Endothelial cell of umbilical vein (primary cell): ENCODE data around the gene ALOX5. TPM values are rescaled to one million over a fixed set of nuclear protein-coding genes. Genes with fewer than 3 reads are reported as not detected.

Experiments used
- BruUV-seq: library from RNA; stranded (reverse); fragments of 400-500 nt; replicated peaks from 2 replicates; lab custom pipeline; 2021; lab: Mats Ljungman, UMichigan
- CTCF ChIA-PET: fragments of 300-600, 350-600 bp; sonication (Branson Sonifier 250); formaldehyde crosslinking; loops from one replicate; lab custom pipeline; 2021; ENCODE audit warnings: antibody characterized with exemption, inconsistent platforms; lab: Charles Lee
- POLR2A ChIA-PET: fragments of 300-600, 350-600 bp; sonication (Branson Sonifier 250); formaldehyde crosslinking; loops from one replicate; lab custom pipeline; 2021; ENCODE audit warnings: antibody characterized with exemption, inconsistent platforms; lab: Charles Lee
- DNase-seq: peaks from one replicate; pipeline ENCODE4 v3.0.0-alpha.2; 2011; ENCODE audit warnings: low read depth, low spot score
- FAIRE-seq: peaks from 2 replicates; lab custom pipeline; 2011; peaks lifted over from hg19 to GRCh38; lab: Jason Lieb, UNC
- H2AFZ ChIP-seq: 2 replicates; pipeline ENCODE4 v1.6.0; 2012; ENCODE audit warnings: low read depth, low read length, control low read depth, inconsistent platforms
- H3K27ac ChIP-seq: 2 replicates; pipeline ENCODE4 v1.5.1; 2011; ENCODE audit warnings: low read depth, mild to moderate bottlenecking, control low read depth, low read length, moderate library complexity; ENCODE audit not compliant: insufficient read depth
- H3K27me3 ChIP-seq, 2 experiments: 2 replicates each; pipeline versions ENCODE4 v1.6.0 to v1.6.1; 2011; ENCODE audit warnings: low read length in 2 of 2, mixed read lengths in 1 of 2; ENCODE audit not compliant: control insufficient read depth in 2 of 2, insufficient read depth in 2 of 2
- H3K36me3 ChIP-seq, 2 experiments: 2 replicates in 1 of 2; 3 replicates in 1 of 2; pipeline ENCODE4 v1.5.1; 2011; ENCODE audit warnings: low read length in 2 of 2, mild to moderate bottlenecking in 1 of 2, moderate library complexity in 1 of 2; ENCODE audit not compliant: control insufficient read depth in 2 of 2, insufficient read depth in 2 of 2; ENCODE audit errors: extremely low read depth in 1 of 2
- H3K4me1 ChIP-seq: 3 replicates; pipeline ENCODE4 v1.5.1; 2011; ENCODE audit warnings: mild to moderate bottlenecking, low read length; ENCODE audit not compliant: control insufficient read depth, insufficient read depth; ENCODE audit errors: extremely low read depth
- H3K4me2 ChIP-seq: 2 replicates; pipeline ENCODE4 v1.6.1; 2011; ENCODE audit warnings: low read length, control low read depth, mixed read lengths; ENCODE audit not compliant: insufficient read depth
- H3K4me3 ChIP-seq, 3 experiments: fragments of 200-600 bp in 1 of 3; sonication (generic), shearing (Covaris generic) in 1 of 3; replicated peaks in 1 of 3; 2 replicates each; pipeline ENCODE4 v1.5.1; 2011 to 2016; ENCODE audit warnings: control low read depth in 3 of 3, low read length in 3 of 3, mild to moderate bottlenecking in 2 of 3, inconsistent platforms in 1 of 3, low read depth in 1 of 3, moderate library complexity in 1 of 3; ENCODE audit not compliant: insufficient read depth in 1 of 3
- H3K79me2 ChIP-seq: 2 replicates; pipeline ENCODE4 v1.6.0; 2012; ENCODE audit warnings: low read length, inconsistent platforms; ENCODE audit not compliant: control insufficient read depth, insufficient read depth
- H3K9ac ChIP-seq: replicated peaks from 2 replicates; pipeline ENCODE3; 2011; ENCODE audit warnings: low read length, control low read depth; ENCODE audit not compliant: insufficient read depth; ENCODE audit errors: extremely low read depth
- H3K9me1 ChIP-seq: replicated peaks from 3 replicates; pipeline ENCODE4 v1.6.0; 2011; ENCODE audit warnings: mild to moderate bottlenecking, low read length; ENCODE audit not compliant: control insufficient read depth, insufficient read depth; ENCODE audit errors: extremely low read depth
- H3K9me3 ChIP-seq: replicated peaks from 2 replicates; pipeline ENCODE4 v1.5.1; 2012; ENCODE audit warnings: low read length, inconsistent platforms; ENCODE audit not compliant: control insufficient read depth, insufficient read depth
- H4K20me1 ChIP-seq: replicated peaks from 2 replicates; pipeline ENCODE3; 2011; ENCODE audit warnings: mild to moderate bottlenecking, low read length; ENCODE audit not compliant: control insufficient read depth, insufficient read depth; ENCODE audit errors: extremely low read depth
- CTCF ChIP-seq, 2 donors: IDR thresholded peaks; 1 replicate in 1 of 2; 2 replicates in 1 of 2; pipeline ENCODE4 v1.5.1; 2011; ENCODE audit warnings: low read length in 2 of 2, mild to moderate bottlenecking in 2 of 2, moderate library complexity in 2 of 2, control low read depth in 1 of 2, inconsistent platforms in 1 of 2, low read depth in 1 of 2; ENCODE audit not compliant: insufficient read depth in 1 of 2; ENCODE audit errors: extremely low read depth in 1 of 2
- EZH2 ChIP-seq: IDR thresholded peaks from 2 replicates; pipeline ENCODE4 v1.6.1; 2012; ENCODE audit warnings: borderline replicate concordance, low read depth, mild to moderate bottlenecking, moderate library complexity, low read length, inconsistent platforms; ENCODE audit not compliant: severe bottlenecking
- FOS ChIP-seq: IDR thresholded peaks from 2 replicates; pipeline ENCODE4 v1.6.1; 2011; ENCODE audit warnings: mild to moderate bottlenecking, low read length, moderate library complexity, borderline replicate concordance; ENCODE audit not compliant: insufficient read depth
- GATA2 ChIP-seq: IDR thresholded peaks from 2 replicates; pipeline ENCODE4 v1.7.0; 2011; ENCODE audit warnings: low read depth, mild to moderate bottlenecking, moderate library complexity, mixed read lengths, low read length; ENCODE audit not compliant: insufficient read length, insufficient read depth
- JUN ChIP-seq: IDR thresholded peaks from 2 replicates; pipeline ENCODE4 v1.6.1; 2011; ENCODE audit warnings: borderline replicate concordance, low read depth; ENCODE audit not compliant: insufficient read length, insufficient read depth
- MAX ChIP-seq: IDR thresholded peaks from 2 replicates; pipeline ENCODE4 v1.6.1; 2011; ENCODE audit not compliant: insufficient read depth, insufficient read length
- MYC ChIP-seq: IDR thresholded peaks from one replicate; pipeline ENCODE4 v1.6.1; 2011; ENCODE audit warnings: mild to moderate bottlenecking, low read depth, low read length
- POLR2A ChIP-seq: IDR thresholded peaks from 2 replicates; pipeline ENCODE4 v1.6.1; 2012; ENCODE audit warnings: low read depth, mild to moderate bottlenecking, control low read depth, low read length
- POLR2AphosphoS5 ChIP-seq: IDR thresholded peaks from 2 replicates; pipeline ENCODE4 v1.6.1; 2012; ENCODE audit warnings: low read depth, mild to moderate bottlenecking, control low read depth, low read length, moderate library complexity; ENCODE audit not compliant: insufficient read depth
- dilution Hi-C: fragments of 300-500 bp; cut with MboI; formaldehyde crosslinking; loops from one replicate; pipeline ENCODE4 v1.15.0; 2019; ENCODE audit warnings: low sequenced_read_pairs; ENCODE audit not compliant: extremely low pct_ligation_motif_present
- intact Hi-C: fragments of 100-400 bp; cut with micrococcal nuclease; formaldehyde crosslinking; loops from one replicate; pipeline ENCODE4 v1.10.0; 2022
- polyA plus RNA-seq, 4 experiments: library from polyadenylated mRNA; depleted of rRNA in 3 of 4; stranded (reverse) in 3 of 4; unstranded in 1 of 4; fragments of >200 nt; gene quantifications; 2 replicates each; pipeline versions ENCODE4 v1.2.1 to v1.2.3, GENCODE V29; 2011 to 2012; ENCODE audit warnings: missing spikeins in 1 of 4
- total RNA-seq: library from RNA; stranded (reverse); gene quantifications from 2 replicates; pipeline ENCODE4 v1.2.3, GENCODE V29; 2021

ALOX5 gene
- total and polyA plus RNA-seq, 2 donors (not counting 3 experiments of a cell fraction or from before 2014, with no cell fraction given), result 0.04 TPM; not detected in 1

DNA sequence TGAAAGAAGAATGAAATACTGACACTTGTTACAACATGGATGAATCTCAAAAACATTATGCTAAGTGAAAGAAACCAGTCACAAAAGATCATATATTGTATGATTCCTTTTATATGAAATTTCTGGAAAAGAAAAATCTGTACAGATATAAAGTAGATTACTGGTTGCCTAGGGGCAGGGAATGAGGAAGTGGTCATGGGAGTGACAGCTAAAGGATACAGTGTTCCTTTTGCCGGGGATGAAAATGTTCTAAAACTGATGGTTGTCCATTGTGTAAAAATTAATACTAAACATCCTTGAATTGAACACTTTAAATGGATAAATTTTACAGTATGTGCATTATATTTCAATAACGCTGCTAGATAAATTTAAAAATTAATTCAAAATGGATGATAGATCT, 25.1 kb downstream of the ALOX5 start:
- H3K27me3 ChIP-seq, result peaks cover 2% of the 10 kb centered on the region in 2 experiments
- no peak overlapping the region for H2AFZ ChIP-seq
- no TSS peak for BruUV-seq
- no peak overlapping the region for H3K27ac ChIP-seq
- no peak overlapping the region for H3K4me2 ChIP-seq
- H3K9me1 ChIP-seq, result no peaks in the 10 kb centered on the region
- CTCF ChIA-PET, result no interaction called here
- intact Hi-C loops (no loop called here), dilution Hi-C loops (no loop called here)
- no peaks in the 10 kb centered on the region for H3K79me2 ChIP-seq
- no peaks in the 10 kb centered on the region for H4K20me1 ChIP-seq
- no peak overlapping the region for H3K4me3 ChIP-seq
- TF ChIP-seq JUN (no peak), FOS (no peak), MAX (no peak), GATA2 (no peak), EZH2 (no peak), MYC (no peak), POLR2A (no peak), POLR2AphosphoS5 (no peak), CTCF (IDR thresholded peaks at IDR 0.05; ENCODE audit: extremely low read depth in 1 of 2, insufficient read depth in 1 of 2, low read depth in 1 of 2, low read length in 2 of 2) (no peak)
- H3K9ac ChIP-seq, result no peak overlapping the region
- POLR2A ChIA-PET, result no interaction called here
- no peaks in the 10 kb centered on the region for H3K36me3 ChIP-seq
- no peaks in the 10 kb centered on the region for H3K4me1 ChIP-seq
- DNase-seq, result no peak
- no peaks in the 10 kb centered on the region for H3K9me3 ChIP-seq
- no peak for FAIRE-seq
